Stimulated activated CD4-positive, alpha-beta T cell treated with anti-CD3 and anti-CD28 coated beads, TNF-alpha, amount 100 ng/mL, for 4 hours (primary cell): ENCODE measurements around the gene TGFA.

Experiments
- DNase-seq, 3 experiments: peaks; one replicate each; pipeline ENCODE4 v3.0.0-alpha.2; 2020; ENCODE audit warnings: low read depth in 3 of 3

The TGFA gene

GRCh38 chr2:70552501-70553333, 909 bp downstream of the TGFA start:
- peak in 1 of 3 experiments; percentile 4 for DNase-seq

- DNase-seq = no peak
These were observed 2.5 kb downstream of the TGFA start for GRCh38 chr2:70551167-70551566.

GRCh38 chr2:70549962-70550361, 3.7 kb downstream of the TGFA start:
- no peak for DNase-seq

- no peak for DNase-seq
These were observed 4.4 kb downstream of the TGFA start for GRCh38 chr2:70549064-70549710.

- DNase-seq = no peak
These were observed 5.4 kb downstream of the TGFA start for GRCh38 chr2:70548233-70548632.

GRCh38 chr2:70546885-70547284, 6.7 kb downstream of the TGFA start:
- no peak for DNase-seq

- no peak for DNase-seq
These were observed 7.2 kb downstream of the TGFA start for GRCh38 chr2:70546376-70546775.

GRCh38 chr2:70541481-70542020, 12.1 kb downstream of the TGFA start:
- DNase-seq = no peak

GRCh38 chr2:70537840-70538239, 15.8 kb downstream of the TGFA start:
- DNase-seq = no peak

GRCh38 chr2:70536517-70537055, 17.0 kb downstream of the TGFA start:
- DNase-seq = no peak

- no peak for DNase-seq
These were observed 18.1 kb downstream of the TGFA start for GRCh38 chr2:70535573-70535972.

- DNase-seq = no peak
These were observed 19.3 kb downstream of the TGFA start for GRCh38 chr2:70534183-70534836.

- no peak for DNase-seq
These were observed 21.2 kb downstream of the TGFA start for GRCh38 chr2:70532244-70532935.

- DNase-seq = no peak
These were observed 22.1 kb downstream of the TGFA start for GRCh38 chr2:70531419-70532086.

- no peak for DNase-seq
These were observed 24.0 kb downstream of the TGFA start for GRCh38 chr2:70529610-70530009.

GRCh38 chr2:70528929-70529328, 24.7 kb downstream of the TGFA start:
- DNase-seq = no peak

GRCh38 chr2:70528276-70528675, 25.4 kb downstream of the TGFA start:
- no peak for DNase-seq

GRCh38 chr2:70527447-70528080, 26.1 kb downstream of the TGFA start:
- DNase-seq = no peak

- DNase-seq = no peak
These were observed 27.5 kb downstream of the TGFA start for GRCh38 chr2:70526126-70526525.

- no peak for DNase-seq
These were observed 28.6 kb downstream of the TGFA start for GRCh38 chr2:70525032-70525431.
